Natural killer cell (primary cell): ENCODE results near the gene EFCAB13. TPM values are rescaled to one million over a fixed set of nuclear protein-coding genes. Genes with fewer than 3 reads are reported as not detected.
"Not testable (repeated sequence)": the region's sequence is repeated elsewhere in the genome, so short reads cannot be mapped to it uniquely, and the experiment has no call there.

Experiments
- ATAC-seq, 3 donors: fragments of 150-1000 bp in 2 of 3; fragments of 200-7000 bp in 1 of 3; cut with Tn5 transposase; 1 replicate in 1 of 3; 2 replicates in 2 of 3; pipeline ENCODE4 v1.10.0; 2021; ENCODE audit warnings: mild to moderate bottlenecking in 2 of 3, moderate library complexity in 2 of 3
- DNase-seq, 2 donors: peaks; one replicate each; pipeline versions ENCODE4 v3.0.0 to v3.0.0-alpha.2; 2013 to 2021; ENCODE audit warnings: mixed read lengths in 1 of 2
- H3K27ac ChIP-seq: one replicate; pipeline ENCODE4 v1.5.1; 2013; ENCODE audit warnings: mild to moderate bottlenecking, low read length
- H3K27me3 ChIP-seq: one replicate; pipeline ENCODE4 v1.6.1; 2013; ENCODE audit warnings: low read length; ENCODE audit not compliant: control insufficient read depth, insufficient read depth
- H3K36me3 ChIP-seq: one replicate; pipeline ENCODE4 v1.6.1; 2013; ENCODE audit warnings: low read length; ENCODE audit not compliant: control insufficient read depth, insufficient read depth
- H3K4me1 ChIP-seq: one replicate; pipeline ENCODE4 v1.6.1; 2013; ENCODE audit warnings: low read length; ENCODE audit not compliant: control insufficient read depth, insufficient read depth
- H3K4me3 ChIP-seq: one replicate; pipeline ENCODE4 v1.5.1; 2013; ENCODE audit warnings: low read length
- H3K9me3 ChIP-seq: one replicate; pipeline ENCODE4 v1.6.1; 2013; ENCODE audit warnings: low read length; ENCODE audit not compliant: control insufficient read depth, insufficient read depth
- H3K27ac Mint-ChIP-seq, 2 donors: one replicate each; pipeline ENCODE4 v1.8.0; 2022; ENCODE audit warnings: mild to moderate bottlenecking in 2 of 2, mixed read lengths in 2 of 2, moderate library complexity in 1 of 2
- H3K27me3 Mint-ChIP-seq, 2 donors: one replicate each; pipeline ENCODE4 v1.8.0; 2022; ENCODE audit warnings: low read depth in 2 of 2, mixed read lengths in 2 of 2
- H3K36me3 Mint-ChIP-seq: one replicate; pipeline ENCODE4 v1.8.0; 2022; ENCODE audit warnings: mixed read lengths
- H3K4me1 Mint-ChIP-seq, 2 donors: one replicate each; pipeline ENCODE4 v1.8.0; 2022; ENCODE audit warnings: mixed read lengths in 2 of 2
- H3K4me3 Mint-ChIP-seq: one replicate; pipeline ENCODE4 v1.8.0; 2022; ENCODE audit warnings: mild to moderate bottlenecking, moderate library complexity, mixed read lengths
- H3K9me3 Mint-ChIP-seq, 2 donors: one replicate each; pipeline ENCODE4 v1.8.0; 2022; ENCODE audit warnings: mixed read lengths in 2 of 2
- CTCF ChIP-seq: fragments of 200-600 bp; IDR thresholded peaks from one replicate; pipeline ENCODE4 v1.8.0; 2022; ENCODE audit warnings: antibody characterized with exemption
- WGBS: methylation state at CpG from one replicate; pipeline ENCODE4 v1.1.7; 2013; ENCODE audit warnings: missing lambda C conversion rate; ENCODE audit not compliant: insufficient coverage; 5-methylcytosine and 5-hydroxymethylcytosine counted together
- intact Hi-C: fragments of 100-400 bp; cut with micrococcal nuclease; formaldehyde crosslinking; loops from one replicate; pipeline ENCODE4 v1.14.2; 2022
- total RNA-seq, 4 donors: library from RNA; stranded (reverse); fragments of 120-200 nt in 1 of 4; gene quantifications; one replicate each; pipeline versions ENCODE4 v1.2.3 to v1.2.4, GENCODE V29; 2013 to 2022

Gene EFCAB13
- total RNA-seq, 3 donors from 2014 or later (not counting 1 experiment from before 2014, with no cell fraction given) = 2.4 to 11.9 (median 5.8) TPM

- intact Hi-C loops = no loop called here
- ATAC-seq = no peak
- no peak overlapping the region for H3K27ac ChIP-seq
- Mint-ChIP-seq H3K9me3 (no peaks in the 10 kb centered on the region), H3K4me3 (no peak overlapping the region), H3K27ac (no peak overlapping the region), H3K4me1 (peaks cover 0 to 9% of the 10 kb centered on the region in 2 donors), H3K27me3 (peaks cover 2 to 5% of the 10 kb centered on the region in 2 donors), H3K36me3 (no peaks in the 10 kb centered on the region)
- H3K4me1 ChIP-seq = no peaks in the 10 kb centered on the region
- no peaks in the 10 kb centered on the region for H3K36me3 ChIP-seq
- 82% methylated on average over 2 of the region's 2 CpGs for WGBS
- H3K4me3 ChIP-seq = no peak overlapping the region
- no peaks in the 10 kb centered on the region for H3K9me3 ChIP-seq
- no peaks in the 10 kb centered on the region for H3K27me3 ChIP-seq
- no peak for TF ChIP-seq CTCF
- no peak for DNase-seq
Measured at GRCh38 chr17:47427985-47428384, 104.2 kb downstream of the EFCAB13 start.

- H3K4me3 Mint-ChIP-seq, intact Hi-C loops, H3K4me3 ChIP-seq, H3K27ac Mint-ChIP-seq, H3K36me3 ChIP-seq, ATAC-seq, H3K4me1 ChIP-seq, H3K27ac ChIP-seq, H3K27me3 Mint-ChIP-seq, H3K4me1 Mint-ChIP-seq, DNase-seq, H3K9me3 ChIP-seq, H3K27me3 ChIP-seq, H3K36me3 Mint-ChIP-seq: not testable (repeated sequence)
- WGBS = 100% methylated on average over 2 of the region's 9 CpGs
- H3K9me3 Mint-ChIP-seq = peaks cover 4 to 12% of the 10 kb centered on the region in 2 donors
Measured at GRCh38 chr17:47432240-47432639, 108.5 kb downstream of the EFCAB13 start.

GRCh38 chr17:47465165-47465564, 141.4 kb downstream of the EFCAB13 start:
- Mint-ChIP-seq H3K36me3 (no peaks in the 10 kb centered on the region), H3K4me1 (no peaks in the 10 kb centered on the region), H3K27ac (no peak overlapping the region), H3K9me3 (no peaks in the 10 kb centered on the region), H3K4me3 (no peak overlapping the region), H3K27me3 (no peaks in the 10 kb centered on the region)
- intact Hi-C loops = no loop called here
- no peaks in the 10 kb centered on the region for H3K9me3 ChIP-seq
- no peak for TF ChIP-seq CTCF
- ATAC-seq (no peak), DNase-seq (no peak)
- no peaks in the 10 kb centered on the region for H3K4me1 ChIP-seq
- H3K36me3 ChIP-seq = no peaks in the 10 kb centered on the region
- H3K4me3 ChIP-seq = no peak overlapping the region
- WGBS = 100% methylated on average over 2 of the region's 3 CpGs
- no peak overlapping the region for H3K27ac ChIP-seq
- H3K27me3 ChIP-seq = no peaks in the 10 kb centered on the region

- ATAC-seq = not testable (repeated sequence)
Measured at GRCh38 chr17:47466976-47467375, 143.2 kb downstream of the EFCAB13 start.

More at GRCh38 chr17:47466976-47467375, 143.2 kb downstream of the EFCAB13 start:
- H3K4me1 Mint-ChIP-seq, H3K4me1 ChIP-seq, H3K27ac Mint-ChIP-seq, H3K36me3 ChIP-seq, H3K4me3 Mint-ChIP-seq, DNase-seq, intact Hi-C loops, H3K27ac ChIP-seq, H3K36me3 Mint-ChIP-seq, H3K27me3 Mint-ChIP-seq, H3K9me3 Mint-ChIP-seq, H3K9me3 ChIP-seq, H3K27me3 ChIP-seq, H3K4me3 ChIP-seq: not testable (repeated sequence)
- 95% methylated on average over 4 of the region's 4 CpGs for WGBS
